GM21529 (cell line): ENCODE data around the gene LAMB1.
"Not testable (repeated sequence)": the region's sequence is repeated elsewhere in the genome, so short reads cannot be mapped to it uniquely, and the experiment has no call there.

Experiments used
- ATAC-seq: cut with Tn5 transposase; IDR thresholded peaks from one replicate; pipeline ENCODE4 v1.9.1; 2021; ENCODE audit not compliant: unreplicated experiment

The LAMB1 gene

DNA sequence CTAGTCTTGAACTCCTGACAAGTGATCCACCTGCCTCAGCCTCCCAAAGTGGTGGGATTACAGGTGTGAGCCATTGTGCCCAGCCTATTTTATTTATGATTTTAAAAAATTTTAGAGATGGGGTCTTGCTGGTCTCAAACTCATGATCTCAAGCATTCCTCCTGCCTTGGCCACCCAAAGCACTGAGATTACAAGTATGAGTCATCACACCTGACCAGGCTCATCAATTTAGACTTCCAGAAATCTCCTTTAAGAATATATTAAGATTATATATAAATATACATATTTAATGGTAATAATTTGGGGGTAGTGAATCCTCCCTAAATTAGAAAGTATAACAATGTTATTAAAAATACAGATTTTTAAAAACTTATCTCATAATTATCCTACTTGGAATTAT lies 29.1 kb downstream of the LAMB1 start:
- no peak for ATAC-seq

DNA sequence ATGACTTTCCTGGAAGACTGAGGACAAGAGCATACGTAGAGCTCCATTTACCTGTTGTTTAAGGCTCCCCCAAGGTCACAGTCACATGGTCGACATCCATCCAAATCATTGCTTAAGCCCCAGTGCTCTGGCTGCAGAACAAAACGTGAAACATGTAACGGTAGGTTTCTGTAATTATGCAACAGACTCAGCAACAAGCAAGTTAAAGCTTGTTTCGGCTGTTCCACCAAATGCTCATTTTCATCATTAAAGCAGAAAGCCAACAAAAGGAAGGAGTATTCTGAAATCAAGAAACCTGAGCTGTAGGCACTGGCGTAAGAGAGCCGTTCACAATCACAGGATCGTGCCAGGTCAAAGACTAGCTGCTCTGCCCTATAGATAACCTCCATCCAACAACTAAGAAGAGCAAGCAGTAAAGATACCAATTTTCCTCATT lies 30.0 kb downstream of the LAMB1 start:
- no peak for ATAC-seq

DNA sequence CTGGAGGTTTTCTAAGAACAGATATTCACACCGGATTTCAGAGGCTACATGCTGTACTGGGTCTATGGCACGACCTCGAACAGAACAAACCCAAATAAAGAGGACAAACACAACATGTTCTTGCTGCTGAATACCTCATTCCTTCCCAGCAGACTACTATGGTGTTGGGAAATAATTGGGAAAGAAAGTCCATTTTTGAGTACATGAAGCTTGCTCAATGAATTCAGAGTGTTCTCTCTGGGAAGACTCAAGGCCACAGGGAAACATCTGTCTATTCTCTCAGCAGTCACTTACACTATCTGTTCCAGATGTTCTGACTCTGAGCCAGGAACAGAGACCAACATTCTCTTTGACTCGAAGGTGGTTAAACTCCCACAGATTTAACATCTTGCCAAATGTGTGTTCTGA lies 30.9 kb downstream of the LAMB1 start:
- no peak for ATAC-seq

DNA sequence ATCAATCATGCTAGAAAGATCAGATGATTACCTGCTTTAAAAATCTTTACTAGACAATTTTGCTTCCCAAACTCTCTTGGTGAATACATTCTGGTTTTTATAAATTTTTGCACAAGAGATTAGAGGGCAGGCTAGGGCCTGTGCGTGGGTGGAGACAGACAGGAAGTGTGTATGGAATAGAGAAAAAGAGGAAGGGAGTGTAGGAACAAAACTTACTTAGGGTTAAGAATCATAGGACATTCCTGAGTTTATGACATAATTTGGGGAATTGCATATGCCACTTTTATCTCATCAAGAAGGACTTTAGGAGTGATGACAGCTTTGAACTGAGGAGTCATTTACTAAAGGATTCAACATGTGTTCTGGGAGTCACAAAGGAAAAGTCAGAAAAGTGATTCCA lies 31.3 kb downstream of the LAMB1 start:
- ATAC-seq, result no peak

DNA sequence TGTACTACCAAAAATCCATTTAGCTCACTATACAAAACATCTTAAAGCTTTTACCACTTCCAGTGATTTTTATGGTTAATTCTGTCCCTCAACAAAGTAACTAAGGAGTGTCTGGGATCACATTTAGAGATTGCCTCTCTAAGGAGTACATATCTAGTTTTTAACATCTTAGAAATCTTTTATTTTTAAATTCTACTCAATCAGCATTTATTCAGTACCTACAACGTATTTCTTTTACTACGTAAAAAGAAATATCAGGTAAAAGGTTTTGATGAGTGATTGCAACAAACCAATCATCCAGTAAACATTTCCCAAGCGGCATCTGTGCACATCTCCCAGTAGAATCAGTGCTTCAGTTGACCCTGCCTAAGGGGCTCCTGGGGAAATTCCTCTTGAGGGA lies 31.9 kb downstream of the LAMB1 start:
- no peak for ATAC-seq

DNA sequence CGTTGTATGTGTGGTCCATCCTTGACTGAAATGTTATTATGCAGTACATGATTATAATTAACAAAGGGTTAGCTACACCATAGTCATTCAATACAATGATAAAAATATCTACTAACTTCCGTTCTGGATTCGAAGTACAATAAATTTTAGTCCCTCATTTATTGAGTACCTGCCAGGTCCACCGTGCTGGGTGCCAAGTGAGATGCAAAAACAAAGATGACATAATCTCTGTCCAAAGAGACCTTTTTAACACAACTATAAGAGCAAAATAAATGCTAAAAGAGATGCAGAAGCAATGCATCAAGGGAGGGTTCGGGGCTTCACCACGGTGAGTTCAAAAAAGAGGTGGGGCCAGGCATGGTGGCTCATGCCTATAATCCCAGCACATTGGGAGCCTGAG lies 33.1 kb downstream of the LAMB1 start:
- ATAC-seq, result no peak

DNA sequence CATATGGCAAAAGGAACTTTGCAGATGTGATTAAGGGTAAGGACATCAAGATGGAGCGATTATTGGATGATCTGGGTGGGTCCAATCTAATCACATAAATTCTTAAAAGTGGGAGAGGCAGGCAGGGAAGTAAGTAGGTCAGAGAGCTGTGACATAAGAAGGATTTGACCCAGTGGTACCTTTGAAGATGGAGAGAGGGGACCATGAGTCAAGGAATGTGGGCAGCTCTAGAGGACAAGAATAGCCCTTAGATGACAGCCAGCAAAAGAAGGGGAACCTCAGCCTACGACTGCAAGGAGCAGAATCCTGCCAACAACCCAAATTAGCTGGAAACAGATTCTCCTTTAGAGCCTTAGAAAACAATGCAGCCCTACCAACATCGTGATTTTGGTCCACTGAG lies 34.5 kb downstream of the LAMB1 start:
- no peak for ATAC-seq

DNA sequence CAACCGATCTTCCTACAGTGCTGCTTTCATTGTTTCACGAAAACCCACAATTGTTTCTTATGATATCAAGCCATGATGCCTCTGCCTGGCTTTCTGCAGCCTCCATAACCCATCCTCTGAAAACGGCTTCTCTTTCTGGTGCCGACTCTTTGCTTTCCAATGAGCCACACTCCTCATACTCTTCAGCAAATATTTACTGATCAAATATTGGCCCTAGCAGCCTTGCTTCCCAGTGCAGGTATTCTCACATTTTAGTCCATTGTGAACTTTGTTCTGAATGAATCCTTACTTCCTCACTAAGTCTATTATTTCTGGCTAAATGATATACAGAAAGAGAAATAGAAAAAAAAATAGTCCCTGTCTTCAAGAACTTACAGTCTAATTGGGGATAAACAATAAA lies 35.5 kb downstream of the LAMB1 start:
- no peak for ATAC-seq

DNA sequence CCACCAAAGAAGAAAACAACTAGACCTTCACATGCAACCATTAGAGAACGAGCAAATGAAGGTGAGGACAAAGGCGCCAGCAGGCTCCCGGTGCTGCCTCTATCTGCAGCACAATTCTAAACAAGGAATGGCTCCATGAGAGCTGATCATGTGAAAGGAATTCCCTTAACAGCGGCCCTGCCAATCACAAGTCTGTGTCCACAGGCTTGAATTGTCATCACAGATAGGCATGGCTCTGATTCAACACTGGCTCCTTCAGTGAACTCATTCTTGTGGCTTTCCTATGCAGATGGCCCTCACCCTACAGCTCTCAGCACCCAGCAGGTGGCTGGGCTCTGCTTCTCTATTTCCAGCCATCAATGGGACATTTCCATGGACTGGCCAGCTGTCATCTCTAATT lies 36.2 kb downstream of the LAMB1 start:
- ATAC-seq, result no peak

DNA sequence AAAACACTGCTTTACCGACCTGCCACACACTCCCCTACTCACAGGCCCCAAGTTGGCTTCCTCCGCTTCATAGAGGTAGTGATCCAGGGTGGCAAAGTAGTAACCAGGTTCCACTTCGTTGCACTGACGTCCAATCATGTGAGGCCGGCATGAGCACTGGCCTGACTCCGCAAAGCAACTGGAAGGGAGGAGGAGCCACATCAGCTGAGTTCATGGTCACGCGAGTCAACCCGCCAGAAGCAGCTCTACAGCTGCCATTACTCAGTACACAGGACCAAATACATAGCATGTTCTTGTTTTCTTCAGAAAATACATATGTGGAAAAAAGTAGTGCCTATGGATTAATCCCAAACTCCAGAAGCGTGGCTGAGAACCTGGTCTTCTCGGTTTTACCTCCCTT lies 38.5 kb downstream of the LAMB1 start:
- no peak for ATAC-seq

DNA sequence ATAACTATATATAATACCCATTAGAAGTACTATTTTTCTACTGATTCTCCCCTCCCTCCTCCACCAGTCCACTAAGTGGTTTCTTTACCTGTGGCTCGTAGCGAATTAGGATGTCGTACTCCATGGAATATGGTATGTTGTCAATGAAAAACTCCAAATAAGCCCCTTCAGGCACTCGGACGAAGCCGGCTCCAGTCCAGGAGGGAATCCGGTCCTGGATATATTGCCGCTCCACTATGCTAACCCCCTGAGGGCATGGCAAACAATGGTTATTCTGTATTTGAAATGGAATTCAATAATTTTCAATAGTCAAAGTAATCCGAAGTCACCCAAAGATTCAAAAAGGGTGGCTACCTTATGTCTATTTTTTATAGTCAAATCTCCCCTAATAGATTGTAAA lies 40.1 kb downstream of the LAMB1 start:
- ATAC-seq, result no peak

DNA sequence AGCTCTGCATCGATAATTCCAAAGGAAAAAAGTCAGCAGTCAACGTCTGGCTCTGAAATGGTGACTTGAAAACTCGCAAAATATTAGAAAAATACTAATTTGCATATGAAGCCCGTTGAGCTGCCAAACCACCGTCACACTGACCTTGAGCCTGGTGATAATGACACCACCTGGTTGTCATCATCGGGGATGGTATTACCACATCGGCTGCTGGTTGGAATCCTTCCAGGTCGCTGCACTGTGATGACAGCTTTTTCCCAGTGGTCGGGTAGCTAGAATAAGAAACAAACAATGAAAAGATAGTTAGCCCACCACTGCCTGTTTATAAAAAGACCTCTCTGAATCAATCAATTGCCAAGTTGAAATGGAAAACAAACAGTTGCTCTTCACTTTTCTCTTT lies 41.6 kb downstream of the LAMB1 start:
- no peak for ATAC-seq

DNA sequence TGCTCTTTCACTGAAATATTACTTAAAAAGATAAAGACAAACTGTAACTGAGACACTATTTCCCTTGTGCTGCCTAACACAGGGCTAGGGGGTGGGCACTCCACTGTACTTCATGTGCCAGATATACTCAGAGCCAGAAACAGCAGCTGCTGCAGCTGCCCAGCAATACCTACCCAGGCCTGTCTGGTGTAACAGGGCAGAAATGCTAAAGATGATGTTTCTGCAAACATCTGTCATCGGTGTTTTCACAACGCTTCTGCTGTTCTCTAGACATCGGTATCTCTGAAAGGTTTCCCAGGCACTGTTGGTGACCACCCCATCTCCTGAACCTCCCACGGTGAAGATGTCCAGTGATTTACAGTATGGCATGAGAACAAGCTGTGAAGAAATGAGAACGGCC lies 42.7 kb downstream of the LAMB1 start:
- ATAC-seq, result no peak

DNA sequence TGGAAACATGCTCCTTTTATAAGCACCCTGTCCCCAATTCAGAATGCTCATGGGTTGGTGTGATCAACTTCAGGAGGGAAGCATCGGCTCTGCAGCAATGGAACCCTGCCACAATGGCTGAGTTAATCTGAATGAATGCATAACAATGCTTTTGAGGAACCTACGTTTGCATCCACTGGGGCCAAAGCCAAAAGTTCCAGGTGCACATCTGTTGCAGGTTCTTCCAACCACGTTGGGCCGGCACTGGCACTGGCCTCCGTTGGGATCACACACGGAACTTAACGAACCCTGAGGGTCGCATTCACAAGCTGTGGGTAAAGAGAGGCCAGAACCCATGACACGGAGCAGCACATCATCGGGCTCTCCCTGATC lies 43.4 kb downstream of the LAMB1 start:
- no peak for ATAC-seq

DNA sequence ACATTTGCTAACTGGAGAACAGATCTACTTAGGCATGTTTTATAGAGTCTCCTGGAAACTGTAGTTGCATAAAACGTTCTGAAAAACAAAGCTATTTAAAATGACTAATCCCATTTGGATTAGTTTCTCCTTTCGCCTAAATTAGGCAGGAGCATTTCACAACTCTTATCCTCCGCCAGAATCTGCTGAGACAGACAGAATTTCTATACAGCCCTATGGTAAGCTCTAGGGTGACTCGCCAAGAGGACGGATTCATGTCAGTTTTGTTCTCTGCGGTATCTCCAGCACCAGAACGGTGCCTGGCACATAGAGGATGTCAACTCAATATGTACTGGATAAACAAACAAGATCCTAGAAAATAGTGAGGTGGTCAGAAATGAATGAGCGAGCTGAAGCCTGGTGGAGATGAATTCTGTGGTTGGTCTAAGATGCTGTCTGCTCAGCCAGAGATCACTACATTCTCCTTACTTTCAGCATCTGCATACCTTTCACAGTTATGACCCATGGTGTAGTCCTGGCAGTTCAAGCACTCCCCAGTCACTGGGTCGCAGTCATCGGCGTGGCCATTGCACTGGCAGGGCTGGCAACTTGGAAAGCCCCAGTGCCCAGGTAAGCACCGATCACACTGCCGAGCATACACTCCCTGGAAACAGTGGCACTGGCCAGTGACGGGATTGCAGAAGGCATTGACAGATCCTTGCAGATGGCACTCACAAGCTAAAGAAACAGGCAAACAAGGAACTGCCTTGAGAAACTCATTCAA lies 44.0 kb downstream of the LAMB1 start:
- no peak for ATAC-seq

DNA sequence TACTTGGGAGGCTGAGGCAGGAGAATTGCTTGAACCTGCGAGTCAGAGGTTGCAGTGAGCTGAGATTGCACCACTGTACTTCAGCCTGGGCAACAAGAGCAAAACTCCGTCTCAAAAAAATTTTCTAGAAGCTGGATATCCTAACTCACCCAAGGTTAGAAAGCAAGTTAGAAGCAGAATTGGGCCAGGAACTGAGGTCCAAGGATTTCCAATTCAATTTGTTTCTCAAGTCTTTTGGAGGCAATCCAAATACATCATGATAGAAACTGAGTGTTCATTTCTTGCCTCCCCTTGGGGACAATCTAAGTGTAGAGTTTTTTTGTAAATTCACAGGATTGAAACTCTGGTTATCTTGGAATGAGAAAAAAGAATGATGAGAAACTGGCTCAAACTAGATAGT lies 45.5 kb downstream of the LAMB1 start:
- ATAC-seq, result no peak

DNA sequence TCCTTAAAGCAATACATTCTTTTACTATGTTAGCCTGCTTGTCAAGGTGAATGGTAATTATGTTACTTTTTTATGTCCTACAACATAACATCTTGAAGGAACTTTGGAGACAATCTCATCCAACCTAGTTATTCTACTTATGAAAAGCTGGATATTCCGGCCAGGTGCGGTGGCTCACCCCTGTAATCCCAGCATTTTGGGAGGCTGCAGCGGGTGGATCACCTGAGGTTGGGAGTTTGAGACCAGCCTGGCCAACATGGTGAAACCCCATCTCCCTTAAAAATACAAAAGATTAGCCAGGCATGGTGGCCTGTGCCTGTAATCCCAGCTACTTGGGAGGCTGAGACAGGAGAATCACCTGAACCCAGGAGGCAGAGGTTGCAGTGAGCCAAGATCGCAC lies 46.0 kb downstream of the LAMB1 start:
- not testable (repeated sequence) for ATAC-seq

DNA sequence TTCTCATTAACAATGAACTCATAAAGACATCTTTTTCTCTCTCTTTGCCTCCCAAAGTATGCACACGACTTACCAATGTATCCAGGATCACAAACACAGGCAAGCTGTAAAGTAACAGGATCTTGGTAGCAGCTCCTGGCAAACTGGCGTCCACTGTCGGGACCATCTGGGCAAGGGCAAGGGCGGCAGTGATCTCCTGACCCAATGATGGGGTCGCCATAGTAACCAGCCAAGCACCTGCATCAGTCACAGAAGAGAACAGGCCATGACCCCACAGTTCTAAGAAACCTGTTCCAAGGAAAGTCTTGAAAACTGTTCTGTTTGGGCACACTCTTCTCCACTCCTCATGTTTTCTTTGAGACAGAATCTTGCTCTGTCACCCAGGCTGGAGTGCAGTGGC lies 47.6 kb downstream of the LAMB1 start:
- no peak for ATAC-seq

DNA sequence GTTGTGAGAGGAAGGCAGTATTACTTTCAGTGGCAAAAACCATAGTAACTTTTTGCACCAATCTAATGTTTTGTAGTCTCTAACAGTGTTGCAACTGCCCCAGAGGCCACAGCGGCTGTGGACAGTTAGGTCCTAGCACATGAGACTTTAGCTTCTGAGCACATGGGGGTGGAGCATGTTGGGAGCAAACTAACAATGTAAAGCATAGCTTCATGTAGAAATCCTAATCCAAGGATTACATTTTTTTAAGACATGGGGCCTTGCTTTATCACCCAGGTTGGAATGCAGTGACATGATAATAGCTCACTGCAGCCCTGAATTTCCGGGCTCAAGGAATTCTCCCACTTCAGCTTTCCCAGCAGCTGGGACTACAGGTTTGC lies 49.0 kb downstream of the LAMB1 start:
- no peak for ATAC-seq

DNA sequence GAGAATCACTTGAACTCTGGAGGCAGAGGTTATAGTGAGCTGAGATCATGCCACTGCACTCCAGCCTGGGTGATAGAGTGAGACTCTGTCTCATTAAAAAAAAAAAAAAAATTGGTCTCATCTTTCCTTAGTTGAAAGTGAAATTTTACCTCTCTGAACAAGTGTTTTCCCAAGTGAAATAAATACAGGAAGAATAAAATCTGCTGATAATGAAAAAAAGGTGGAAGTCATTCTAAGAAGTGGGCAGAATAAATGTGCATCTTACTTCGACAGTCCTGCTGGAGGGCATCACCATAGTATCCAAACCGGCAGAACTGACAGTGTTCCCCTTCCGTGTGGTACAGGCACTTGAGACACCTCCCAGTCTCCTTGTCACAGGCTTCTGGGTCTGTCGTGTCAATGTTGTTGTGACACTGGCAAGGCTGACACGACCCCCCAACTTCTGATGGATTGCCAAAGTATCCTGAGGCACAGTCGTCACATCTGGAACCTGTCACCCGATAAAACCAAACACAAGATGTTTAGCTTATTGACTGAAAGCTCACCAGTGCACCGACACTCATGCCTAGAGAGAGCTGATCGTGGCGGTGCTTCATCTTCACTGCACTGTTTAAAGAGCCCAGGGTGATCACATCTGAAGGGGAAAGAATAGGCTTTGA lies 49.6 kb downstream of the LAMB1 start:
- no peak for ATAC-seq

DNA sequence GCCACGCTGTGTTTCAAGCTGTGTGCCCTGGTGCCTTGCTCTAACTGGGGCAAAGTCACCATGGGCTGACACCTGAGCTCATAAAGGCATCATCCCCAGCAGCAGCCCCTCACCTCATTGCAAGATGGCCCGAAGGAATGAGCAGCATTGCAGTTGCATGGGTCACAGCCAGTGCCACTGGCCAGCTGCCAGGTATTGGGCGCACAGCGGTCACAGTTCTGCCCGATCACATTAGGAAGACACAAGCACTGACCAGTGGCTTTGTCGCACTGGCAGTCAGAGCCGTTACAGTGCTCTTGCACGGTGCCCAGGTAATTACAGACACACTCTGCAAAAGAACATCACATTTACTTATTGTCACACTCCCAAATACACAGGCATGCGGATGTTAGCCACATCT lies 51.1 kb downstream of the LAMB1 start:
- no peak for ATAC-seq

DNA sequence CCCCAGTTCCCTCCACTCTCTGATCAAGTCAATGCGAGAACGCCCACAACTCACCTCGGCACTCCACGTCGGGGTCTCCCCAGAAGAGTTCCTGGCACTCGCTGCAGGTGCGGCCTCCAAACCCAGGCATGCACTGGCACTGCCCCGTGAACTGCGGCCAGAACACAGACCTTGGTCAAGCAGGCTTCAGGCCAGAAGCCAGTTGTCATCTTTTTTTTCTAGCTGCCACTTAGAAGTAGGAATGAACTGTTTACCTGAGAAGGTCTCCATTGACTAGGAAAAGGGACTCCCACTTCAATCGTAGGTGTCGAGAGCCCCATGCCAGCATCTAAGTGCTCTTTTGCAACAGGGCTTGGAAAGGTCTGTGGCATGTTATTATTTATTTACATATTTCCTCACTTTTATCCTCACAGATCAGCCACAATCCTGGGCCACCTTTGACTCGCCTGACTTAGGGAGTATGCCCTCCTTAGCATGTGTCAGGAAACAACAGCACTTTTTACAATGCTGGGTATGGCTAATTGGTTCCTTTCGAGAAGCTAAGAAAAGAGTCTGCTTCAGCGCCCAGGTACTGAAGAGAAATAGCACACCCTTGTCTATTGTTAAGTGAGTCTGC lies 51.7 kb downstream of the LAMB1 start:
- no peak for ATAC-seq
